OCI-LY7 (cell line): Measurements from ENCODE around the gene TCF23. TPM values are rescaled to one million over a fixed set of nuclear protein-coding genes. Genes with fewer than 3 reads are reported as not detected.

Experiments used
- BruUV-seq: library from RNA; stranded (reverse); fragments of 400-500 nt; replicated peaks from 2 replicates; lab custom pipeline; 2021; lab: Mats Ljungman, UMichigan
- CTCF ChIA-PET: fragments of 300-600 bp; sonication (Branson Sonifier 250); formaldehyde crosslinking; loops from one replicate; lab custom pipeline; 2022; ENCODE audit warnings: antibody characterized with exemption; ENCODE audit not compliant: unreplicated experiment; lab: Charles Lee
- POLR2A ChIA-PET: fragments of 300-600 bp; sonication (Branson Sonifier 250); formaldehyde crosslinking; loops from one replicate; lab custom pipeline; 2022; ENCODE audit warnings: antibody characterized with exemption; lab: Charles Lee
- DNase-seq: peaks from one replicate; pipeline ENCODE4 v3.0.0-alpha.2; 2015; ENCODE audit warnings: low spot score
- H2AFZ ChIP-seq: fragments of 200-600 bp; sonication (generic), shearing (Covaris generic); 2 replicates; pipeline ENCODE4 v1.6.1; 2014; ENCODE audit warnings: mild to moderate bottlenecking, antibody characterized with exemption, low read length, moderate library complexity
- H3K27ac ChIP-seq: fragments of 200-600 bp; sonication (generic); 2 replicates; pipeline ENCODE4 v1.5.1; 2014; ENCODE audit warnings: mixed run types, low read depth, mild to moderate bottlenecking, moderate library complexity, low read length, inconsistent platforms; ENCODE audit not compliant: poor library complexity, severe bottlenecking
- H3K36me3 ChIP-seq: fragments of 200-600 bp; sonication (generic); 2 replicates; pipeline ENCODE4 v1.6.1; 2014; ENCODE audit warnings: mild to moderate bottlenecking, antibody characterized with exemption, low read length, moderate library complexity, mixed read lengths; ENCODE audit not compliant: insufficient read depth
- H3K4me1 ChIP-seq: fragments of 200-600 bp; sonication (generic); 2 replicates; pipeline ENCODE4 v1.5.1; 2014; ENCODE audit warnings: mild to moderate bottlenecking, low read length; ENCODE audit not compliant: insufficient read depth, poor library complexity, severe bottlenecking
- H3K4me2 ChIP-seq: fragments of 200-600 bp; sonication (generic); 2 replicates; pipeline ENCODE4 v1.6.1; 2014; ENCODE audit warnings: mild to moderate bottlenecking, low read length
- H3K4me3 ChIP-seq: fragments of 200-600 bp; sonication (generic); 2 replicates; pipeline ENCODE4 v1.5.1; 2014; ENCODE audit warnings: mild to moderate bottlenecking, low read depth, low read length; ENCODE audit not compliant: poor library complexity, severe bottlenecking
- H3K79me2 ChIP-seq: fragments of 200-600 bp; sonication (generic); 2 replicates; pipeline ENCODE4 v1.6.1; 2016; ENCODE audit warnings: low read depth, mild to moderate bottlenecking, low read length, moderate library complexity, mixed read lengths; ENCODE audit not compliant: insufficient read depth
- H3K9me2 ChIP-seq: fragments of 200-600 bp; sonication (generic); 2 replicates; pipeline ENCODE4 v1.6.1; 2016; ENCODE audit warnings: mild to moderate bottlenecking, low read length, mixed read lengths; ENCODE audit not compliant: insufficient read depth
- H3K9me3 ChIP-seq: fragments of 200-600 bp; sonication (generic); 2 replicates; pipeline ENCODE4 v1.6.1; 2014; ENCODE audit warnings: mild to moderate bottlenecking, mixed run types, low read length, mixed read lengths
- H4K20me1 ChIP-seq: fragments of 200-600 bp; sonication (generic); 2 replicates; pipeline ENCODE4 v1.6.1; 2014; ENCODE audit warnings: mild to moderate bottlenecking, antibody characterized with exemption, low read length, moderate library complexity, mixed read lengths; ENCODE audit not compliant: insufficient read depth
- EZH2phosphoT487 ChIP-seq: fragments of 200-600 bp; sonication (generic); IDR thresholded peaks from 2 replicates; pipeline ENCODE4 v1.6.1; 2018; ENCODE audit warnings: low read depth, borderline replicate concordance, mild to moderate bottlenecking, mixed run types, antibody characterized with exemption, low read length, moderate library complexity, mixed read lengths
- intact Hi-C: fragments of 100-400 bp; cut with micrococcal nuclease; formaldehyde crosslinking; loops from one replicate; pipeline ENCODE4 v1.10.0; 2022; ENCODE audit not compliant: unreplicated experiment
- total RNA-seq, 2 experiments: library from RNA; depleted of rRNA in 1 of 2; stranded (reverse); fragments of >200 nt in 1 of 2; shearing (Covaris generic) in 1 of 2; gene quantifications; 2 replicates each; pipeline ENCODE4 v1.2.3, GENCODE V29; 2014 to 2022
- TF ChIP-seq, protein P1 (sequence below): fragments of 200-600 bp; sonication (generic); conservative IDR thresholded peaks from 2 replicates; pipeline ENCODE4 v1.5.1; 2014; ENCODE audit warnings: mild to moderate bottlenecking, antibody characterized with exemption, low read length, moderate library complexity, mixed read lengths

The TCF23 gene
- total RNA-seq, 2 experiments from 2014 or later, result 0.25 TPM; not detected in 1

DNA sequence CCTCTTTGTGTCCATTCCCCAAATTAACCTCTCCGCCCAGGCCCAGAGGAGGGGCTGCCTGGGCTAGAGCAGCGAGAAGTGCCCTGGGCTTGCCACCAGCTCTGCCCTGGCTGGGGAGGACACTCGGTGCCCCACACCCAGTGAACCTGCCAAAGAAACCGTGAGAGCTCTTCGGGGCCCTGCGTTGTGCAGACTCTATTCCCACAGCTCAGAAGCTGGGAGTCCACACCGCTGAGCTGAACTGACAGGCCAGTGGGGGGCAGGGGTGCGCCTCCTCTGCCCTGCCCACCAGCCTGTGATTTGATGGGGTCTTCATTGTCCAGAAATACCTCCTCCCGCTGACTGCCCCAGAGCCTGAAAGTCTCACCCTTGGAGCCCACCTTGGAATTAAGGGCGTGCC lies 48.8 kb upstream of the TCF23 start:
- ChIA-PET CTCF (interaction anchor here (1.1 to 1.2 kb wide), 3 partner anchors 33 to 179 kb away, joined by 3 to 6 read pairs (median 3); no protein-coding TSS in a partner anchor), POLR2A (no interaction called here)
- Histone ChIP-seq H4K20me1 (no peaks in the 10 kb centered on the region), H3K9me2 (no peaks in the 10 kb centered on the region), H3K4me1 (peaks cover 14% of the 10 kb centered on the region), H3K27ac (no peak overlapping the region), H2AFZ (no peak overlapping the region), H3K4me3 (no peak overlapping the region), H3K79me2 (no peaks in the 10 kb centered on the region), H3K9me3 (no peaks in the 10 kb centered on the region), H3K4me2 (no peak overlapping the region), H3K36me3 (no peaks in the 10 kb centered on the region)
- DNase-seq, result no peak
- no peak for TF ChIP-seq EZH2phosphoT487
- TF ChIP-seq, protein P1, sequence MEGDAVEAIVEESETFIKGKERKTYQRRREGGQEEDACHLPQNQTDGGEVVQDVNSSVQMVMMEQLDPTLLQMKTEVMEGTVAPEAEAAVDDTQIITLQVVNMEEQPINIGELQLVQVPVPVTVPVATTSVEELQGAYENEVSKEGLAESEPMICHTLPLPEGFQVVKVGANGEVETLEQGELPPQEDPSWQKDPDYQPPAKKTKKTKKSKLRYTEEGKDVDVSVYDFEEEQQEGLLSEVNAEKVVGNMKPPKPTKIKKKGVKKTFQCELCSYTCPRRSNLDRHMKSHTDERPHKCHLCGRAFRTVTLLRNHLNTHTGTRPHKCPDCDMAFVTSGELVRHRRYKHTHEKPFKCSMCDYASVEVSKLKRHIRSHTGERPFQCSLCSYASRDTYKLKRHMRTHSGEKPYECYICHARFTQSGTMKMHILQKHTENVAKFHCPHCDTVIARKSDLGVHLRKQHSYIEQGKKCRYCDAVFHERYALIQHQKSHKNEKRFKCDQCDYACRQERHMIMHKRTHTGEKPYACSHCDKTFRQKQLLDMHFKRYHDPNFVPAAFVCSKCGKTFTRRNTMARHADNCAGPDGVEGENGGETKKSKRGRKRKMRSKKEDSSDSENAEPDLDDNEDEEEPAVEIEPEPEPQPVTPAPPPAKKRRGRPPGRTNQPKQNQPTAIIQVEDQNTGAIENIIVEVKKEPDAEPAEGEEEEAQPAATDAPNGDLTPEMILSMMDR, result peak; percentile 37; the same call in 1 of the 2 replicates
- no TSS peak for BruUV-seq
- intact Hi-C loops, result no loop called here

DNA sequence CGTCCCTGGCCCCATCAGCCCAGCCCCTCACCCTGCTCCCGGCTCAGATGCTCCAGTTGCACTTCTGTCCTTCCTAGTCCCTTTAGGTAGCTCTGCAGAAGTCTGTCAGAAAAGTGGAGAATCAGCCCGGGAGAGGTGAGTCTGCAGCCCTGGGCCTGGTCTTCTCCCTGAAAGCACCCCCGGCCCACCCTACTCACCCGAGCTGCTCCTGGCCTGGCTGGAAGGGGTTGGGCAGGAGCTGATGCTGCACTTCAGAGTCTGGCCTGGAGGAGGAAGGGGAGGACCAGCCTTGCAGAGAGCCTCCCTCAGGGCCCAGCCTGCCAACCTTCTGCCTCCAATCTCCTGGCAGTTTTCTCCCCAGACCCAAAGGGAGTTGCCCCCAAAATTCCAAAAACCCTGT lies 46.5 kb upstream of the TCF23 start:
- DNase-seq, result no peak
- Histone ChIP-seq H3K4me1 (peaks cover 10% of the 10 kb centered on the region), H3K9me3 (no peaks in the 10 kb centered on the region), H2AFZ (no peak overlapping the region), H3K36me3 (no peaks in the 10 kb centered on the region), H3K4me2 (no peak overlapping the region), H4K20me1 (no peaks in the 10 kb centered on the region), H3K27ac (no peak overlapping the region), H3K79me2 (no peaks in the 10 kb centered on the region), H3K9me2 (no peaks in the 10 kb centered on the region), H3K4me3 (no peak overlapping the region)
- TF ChIP-seq EZH2phosphoT487, result no peak
- TF ChIP-seq, protein P1, result no peak
- POLR2A ChIA-PET, result interaction anchor here (0.6 kb wide), 1 partner anchor 298 kb away, joined by 4 read pairs; no protein-coding TSS in a partner anchor
- CTCF ChIA-PET, result interaction anchor here (1.2 kb wide), 1 partner anchor 68 kb away, joined by 3 read pairs; no protein-coding TSS in a partner anchor
- no TSS peak for BruUV-seq
- intact Hi-C loops, result no loop called here

DNA sequence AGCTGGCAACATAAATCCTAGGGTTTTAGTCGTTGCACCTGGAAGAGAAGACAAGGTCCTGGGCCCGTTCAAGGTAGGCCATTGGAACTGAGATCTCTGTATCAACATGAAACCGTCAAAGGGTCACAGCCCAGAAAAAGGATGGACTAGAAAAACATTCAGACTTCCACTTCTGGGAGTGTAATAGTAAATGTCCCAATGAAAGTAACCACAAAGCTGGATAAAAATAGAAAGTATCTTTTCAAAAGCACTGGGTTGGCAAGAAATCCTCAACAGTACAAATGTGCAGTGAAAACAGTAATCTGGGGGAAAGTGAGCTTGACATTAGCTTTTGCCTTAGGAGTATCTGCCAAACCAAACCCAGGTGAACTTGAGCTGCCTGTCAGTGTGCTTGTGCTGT lies 42.8 kb upstream of the TCF23 start:
- no peak overlapping the region for H3K27ac ChIP-seq
- peaks cover 10% of the 10 kb centered on the region for H3K4me1 ChIP-seq
- no peaks in the 10 kb centered on the region for H4K20me1 ChIP-seq
- H3K36me3 ChIP-seq, result no peaks in the 10 kb centered on the region
- H3K79me2 ChIP-seq, result no peaks in the 10 kb centered on the region
- no peak overlapping the region for H2AFZ ChIP-seq
- TF ChIP-seq, protein P1, result no peak
- ChIA-PET CTCF (no interaction called here), POLR2A (interaction anchor here (1.3 to 1.5 kb wide), 3 partner anchors 9 to 79 kb away, joined by 3 to 6 read pairs (median 4); no protein-coding TSS in a partner anchor)
- no peak for DNase-seq
- BruUV-seq, result no TSS peak
- H3K9me2 ChIP-seq, result no peaks in the 10 kb centered on the region
- no peak overlapping the region for H3K4me2 ChIP-seq
- intact Hi-C loops, result no loop called here
- H3K9me3 ChIP-seq, result no peaks in the 10 kb centered on the region
- H3K4me3 ChIP-seq, result no peak overlapping the region
